HL-60 (cell line): ENCODE data around the gene TTLL8.
A peak's percentile ranks its signal among the peaks of the same experiment; 100 is the strongest.

Experiments used
- DNase-seq, 2 experiments: peaks; one replicate each; pipeline ENCODE4 v3.0.0-alpha.2; 2010 to 2020; ENCODE audit warnings: low read depth in 1 of 2, low spot score in 1 of 2
- H3K27ac ChIP-seq: fragments of 250-450 bp; sonication (Bioruptor Pico); replicated peaks from 2 replicates; pipeline ENCODE4 v1.5.1; 2020; ENCODE audit warnings: mild to moderate bottlenecking, moderate library complexity
- H3K27me3 ChIP-seq: fragments of 250-450 bp; sonication (Bioruptor Pico); 2 replicates; pipeline ENCODE4 v1.5.1; 2021; ENCODE audit warnings: mild to moderate bottlenecking, moderate library complexity; ENCODE audit not compliant: insufficient read depth, poor library complexity, severe bottlenecking
- H3K4me3 ChIP-seq: replicated peaks from 2 replicates; pipeline ENCODE4 v1.5.1; 2011; ENCODE audit warnings: mild to moderate bottlenecking, control low read depth, low read length; ENCODE audit not compliant: insufficient read depth
- GABPA ChIP-seq: IDR thresholded peaks from 2 replicates; pipeline ENCODE4 v1.6.1; 2012; ENCODE audit warnings: low read depth
- POLR2AphosphoS5 ChIP-seq: IDR thresholded peaks from 2 replicates; pipeline ENCODE4 v1.6.1; 2012; ENCODE audit warnings: low read depth
- SPI1 ChIP-seq: IDR thresholded peaks from 2 replicates; pipeline ENCODE4 v1.6.1; 2012; ENCODE audit warnings: low read depth, mild to moderate bottlenecking, borderline replicate concordance
- TF ChIP-seq, protein P1 (sequence below): IDR thresholded peaks from one replicate; pipeline ENCODE4 v1.5.1; 2011; ENCODE audit warnings: low read length, control low read depth, inconsistent platforms; ENCODE audit not compliant: insufficient read depth
- TF ChIP-seq, protein P2 (sequence below): IDR thresholded peaks from 2 replicates; pipeline ENCODE4 v1.6.1; 2012; ENCODE audit warnings: low read depth; ENCODE audit not compliant: insufficient replicate concordance

TTLL8 gene

DNA sequence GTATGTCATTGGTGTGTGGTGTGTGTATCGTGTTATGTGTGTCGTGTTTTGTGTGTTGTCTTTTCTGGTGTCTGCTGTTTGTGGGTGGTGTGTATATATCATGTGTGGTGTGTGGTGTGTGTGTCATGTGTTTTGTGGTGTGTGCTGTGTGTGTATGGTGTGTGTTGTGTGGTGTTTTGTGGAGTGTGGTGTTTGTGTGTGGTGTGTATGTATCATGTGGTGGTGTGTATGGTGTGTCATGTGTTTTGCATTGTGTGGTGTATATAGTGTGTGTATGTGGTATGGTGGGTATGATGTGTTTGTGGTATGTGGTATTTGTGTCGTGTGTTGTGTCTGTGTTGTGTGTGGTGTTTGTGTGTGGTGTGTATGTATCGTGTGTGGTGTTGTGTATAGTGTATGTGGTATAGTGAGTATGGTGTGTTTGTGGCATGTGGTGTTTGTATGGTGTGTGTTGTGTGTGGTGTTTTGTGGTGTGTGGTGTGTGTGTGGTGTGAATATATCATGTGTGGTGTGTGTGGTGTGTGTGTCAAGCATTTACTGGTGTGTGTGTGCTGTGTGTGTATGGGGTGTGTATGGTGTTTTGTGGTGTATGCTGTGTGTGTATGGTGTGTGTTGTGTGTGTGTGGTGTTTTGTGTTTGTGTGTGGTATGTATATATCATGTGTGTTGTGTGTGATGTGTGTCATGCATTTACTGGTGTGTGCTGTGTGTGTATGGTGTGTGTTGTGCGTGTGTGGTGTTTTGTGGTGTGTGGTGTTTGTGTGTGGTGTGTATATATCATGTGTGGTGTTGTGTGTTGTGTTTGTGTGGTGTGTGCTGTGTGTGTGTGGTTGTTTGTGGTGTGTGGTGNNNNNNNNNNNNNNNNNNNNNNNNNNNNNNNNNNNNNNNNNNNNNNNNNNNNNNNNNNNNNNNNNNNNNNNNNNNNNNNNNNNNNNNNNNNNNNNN, 84.8 kb downstream of the TTLL8 start:
- no peak for DNase-seq
- Histone ChIP-seq H3K4me3 (no peak overlapping the region), H3K27ac (no peak overlapping the region), H3K27me3 (no peaks in the 10 kb centered on the region)
- TF ChIP-seq POLR2AphosphoS5 = no peak

DNA sequence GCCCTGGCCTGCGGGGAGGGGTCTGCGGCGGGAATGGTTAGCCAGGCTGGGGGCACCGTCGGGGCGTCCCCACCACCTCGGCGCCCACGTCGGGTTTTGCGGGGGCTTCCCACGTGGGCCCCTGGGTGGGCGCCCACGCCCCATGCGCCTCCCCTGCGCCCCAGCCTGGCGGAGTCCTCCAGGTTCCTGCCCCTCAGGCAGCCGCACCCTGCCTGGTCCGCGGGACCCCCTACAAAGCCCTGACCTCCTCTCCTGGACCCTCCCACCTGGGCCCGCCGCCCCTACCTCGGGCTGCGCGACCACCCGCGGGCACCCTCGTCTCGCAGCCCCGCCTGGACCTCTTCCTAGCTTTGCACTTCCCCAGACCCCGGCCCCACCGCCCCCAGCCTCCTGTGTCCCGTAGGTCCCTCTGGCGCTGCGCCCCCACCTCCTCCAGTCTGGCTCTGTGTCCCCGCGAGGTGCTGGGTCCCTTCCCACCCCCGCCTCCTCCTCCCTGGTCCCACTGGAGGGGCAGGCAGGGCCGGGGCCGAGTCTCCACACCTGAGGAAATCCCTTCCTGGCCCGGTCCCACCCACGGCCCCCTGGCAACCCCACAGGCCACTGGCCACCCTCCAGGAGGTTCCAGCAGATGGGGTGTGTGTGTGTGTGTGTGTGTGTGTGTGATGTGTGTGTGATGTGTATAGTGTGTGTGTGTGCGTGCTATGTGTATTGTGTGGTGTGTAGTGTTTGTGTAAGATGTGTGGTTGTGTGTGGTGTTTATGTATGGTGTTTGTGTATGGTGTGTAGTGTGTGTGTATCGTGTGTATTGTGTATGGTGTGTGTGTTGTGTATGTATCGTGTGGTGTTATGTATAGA, 85.7 kb downstream of the TTLL8 start:
- no peak for TF ChIP-seq SPI1
- no peak for TF ChIP-seq GABPA
- TF ChIP-seq, protein P1, sequence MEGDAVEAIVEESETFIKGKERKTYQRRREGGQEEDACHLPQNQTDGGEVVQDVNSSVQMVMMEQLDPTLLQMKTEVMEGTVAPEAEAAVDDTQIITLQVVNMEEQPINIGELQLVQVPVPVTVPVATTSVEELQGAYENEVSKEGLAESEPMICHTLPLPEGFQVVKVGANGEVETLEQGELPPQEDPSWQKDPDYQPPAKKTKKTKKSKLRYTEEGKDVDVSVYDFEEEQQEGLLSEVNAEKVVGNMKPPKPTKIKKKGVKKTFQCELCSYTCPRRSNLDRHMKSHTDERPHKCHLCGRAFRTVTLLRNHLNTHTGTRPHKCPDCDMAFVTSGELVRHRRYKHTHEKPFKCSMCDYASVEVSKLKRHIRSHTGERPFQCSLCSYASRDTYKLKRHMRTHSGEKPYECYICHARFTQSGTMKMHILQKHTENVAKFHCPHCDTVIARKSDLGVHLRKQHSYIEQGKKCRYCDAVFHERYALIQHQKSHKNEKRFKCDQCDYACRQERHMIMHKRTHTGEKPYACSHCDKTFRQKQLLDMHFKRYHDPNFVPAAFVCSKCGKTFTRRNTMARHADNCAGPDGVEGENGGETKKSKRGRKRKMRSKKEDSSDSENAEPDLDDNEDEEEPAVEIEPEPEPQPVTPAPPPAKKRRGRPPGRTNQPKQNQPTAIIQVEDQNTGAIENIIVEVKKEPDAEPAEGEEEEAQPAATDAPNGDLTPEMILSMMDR = no peak
- no peak for TF ChIP-seq POLR2AphosphoS5
- TF ChIP-seq, protein P2, sequence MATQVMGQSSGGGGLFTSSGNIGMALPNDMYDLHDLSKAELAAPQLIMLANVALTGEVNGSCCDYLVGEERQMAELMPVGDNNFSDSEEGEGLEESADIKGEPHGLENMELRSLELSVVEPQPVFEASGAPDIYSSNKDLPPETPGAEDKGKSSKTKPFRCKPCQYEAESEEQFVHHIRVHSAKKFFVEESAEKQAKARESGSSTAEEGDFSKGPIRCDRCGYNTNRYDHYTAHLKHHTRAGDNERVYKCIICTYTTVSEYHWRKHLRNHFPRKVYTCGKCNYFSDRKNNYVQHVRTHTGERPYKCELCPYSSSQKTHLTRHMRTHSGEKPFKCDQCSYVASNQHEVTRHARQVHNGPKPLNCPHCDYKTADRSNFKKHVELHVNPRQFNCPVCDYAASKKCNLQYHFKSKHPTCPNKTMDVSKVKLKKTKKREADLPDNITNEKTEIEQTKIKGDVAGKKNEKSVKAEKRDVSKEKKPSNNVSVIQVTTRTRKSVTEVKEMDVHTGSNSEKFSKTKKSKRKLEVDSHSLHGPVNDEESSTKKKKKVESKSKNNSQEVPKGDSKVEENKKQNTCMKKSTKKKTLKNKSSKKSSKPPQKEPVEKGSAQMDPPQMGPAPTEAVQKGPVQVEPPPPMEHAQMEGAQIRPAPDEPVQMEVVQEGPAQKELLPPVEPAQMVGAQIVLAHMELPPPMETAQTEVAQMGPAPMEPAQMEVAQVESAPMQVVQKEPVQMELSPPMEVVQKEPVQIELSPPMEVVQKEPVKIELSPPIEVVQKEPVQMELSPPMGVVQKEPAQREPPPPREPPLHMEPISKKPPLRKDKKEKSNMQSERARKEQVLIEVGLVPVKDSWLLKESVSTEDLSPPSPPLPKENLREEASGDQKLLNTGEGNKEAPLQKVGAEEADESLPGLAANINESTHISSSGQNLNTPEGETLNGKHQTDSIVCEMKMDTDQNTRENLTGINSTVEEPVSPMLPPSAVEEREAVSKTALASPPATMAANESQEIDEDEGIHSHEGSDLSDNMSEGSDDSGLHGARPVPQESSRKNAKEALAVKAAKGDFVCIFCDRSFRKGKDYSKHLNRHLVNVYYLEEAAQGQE = no peak
- Histone ChIP-seq H3K4me3 (peak overlapping the region; percentile 47; the same call in 1 of the 2 replicates), H3K27me3 (no peaks in the 10 kb centered on the region), H3K27ac (no peak overlapping the region)
- no peak for DNase-seq

DNA sequence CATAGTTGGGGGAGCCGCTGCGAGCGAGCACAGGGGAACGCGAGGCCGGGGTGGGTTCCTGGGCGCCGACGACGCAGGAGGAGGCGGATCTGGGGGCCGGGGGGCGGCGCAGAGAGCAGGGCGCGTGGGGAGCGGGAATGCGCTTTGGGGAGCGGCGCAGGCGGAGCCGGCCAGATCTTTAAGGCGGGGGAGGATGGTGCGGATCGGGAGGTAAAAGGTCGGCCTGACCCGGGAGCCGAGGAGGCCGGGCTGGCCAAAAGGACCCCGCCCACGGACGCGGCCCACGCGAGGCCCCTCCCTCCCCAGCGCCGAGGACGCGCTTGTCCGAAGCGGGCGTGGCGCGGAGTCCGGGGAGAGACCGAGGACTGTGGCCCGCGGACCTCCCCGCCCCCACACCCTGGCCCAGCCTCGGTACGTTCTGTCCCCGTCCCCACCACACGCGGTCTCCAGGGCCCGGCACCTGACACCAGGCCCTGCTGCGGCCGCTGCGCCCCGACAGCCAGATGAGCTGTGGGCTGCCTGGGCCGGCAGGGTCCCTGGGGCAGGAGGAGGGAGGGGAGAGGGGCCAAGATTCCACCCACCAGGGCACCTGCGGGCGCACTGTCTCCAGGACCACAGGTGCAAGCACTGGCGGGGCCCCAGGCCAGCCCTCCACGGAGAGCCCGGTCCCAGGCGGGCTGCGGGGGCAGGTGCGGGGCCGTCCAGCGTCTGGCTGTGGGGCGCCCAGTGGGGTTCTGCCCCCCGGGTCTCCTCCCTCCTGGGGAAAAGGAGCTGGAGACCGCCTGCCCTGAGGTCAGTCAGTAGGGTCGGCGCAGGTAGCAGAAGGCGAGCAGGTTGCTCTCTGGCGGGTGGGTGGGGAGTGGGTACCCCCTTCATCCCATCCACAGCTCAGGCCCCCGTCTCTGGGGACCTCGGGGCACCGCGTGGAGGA, 86.6 kb downstream of the TTLL8 start:
- Histone ChIP-seq H3K27ac (peak overlapping the region; percentile 83), H3K4me3 (peak overlapping the region; percentile 47), H3K27me3 (no peaks in the 10 kb centered on the region)
- DNase-seq = peak; percentile 45 to 83
- TF ChIP-seq POLR2AphosphoS5 = no peak

DNA sequence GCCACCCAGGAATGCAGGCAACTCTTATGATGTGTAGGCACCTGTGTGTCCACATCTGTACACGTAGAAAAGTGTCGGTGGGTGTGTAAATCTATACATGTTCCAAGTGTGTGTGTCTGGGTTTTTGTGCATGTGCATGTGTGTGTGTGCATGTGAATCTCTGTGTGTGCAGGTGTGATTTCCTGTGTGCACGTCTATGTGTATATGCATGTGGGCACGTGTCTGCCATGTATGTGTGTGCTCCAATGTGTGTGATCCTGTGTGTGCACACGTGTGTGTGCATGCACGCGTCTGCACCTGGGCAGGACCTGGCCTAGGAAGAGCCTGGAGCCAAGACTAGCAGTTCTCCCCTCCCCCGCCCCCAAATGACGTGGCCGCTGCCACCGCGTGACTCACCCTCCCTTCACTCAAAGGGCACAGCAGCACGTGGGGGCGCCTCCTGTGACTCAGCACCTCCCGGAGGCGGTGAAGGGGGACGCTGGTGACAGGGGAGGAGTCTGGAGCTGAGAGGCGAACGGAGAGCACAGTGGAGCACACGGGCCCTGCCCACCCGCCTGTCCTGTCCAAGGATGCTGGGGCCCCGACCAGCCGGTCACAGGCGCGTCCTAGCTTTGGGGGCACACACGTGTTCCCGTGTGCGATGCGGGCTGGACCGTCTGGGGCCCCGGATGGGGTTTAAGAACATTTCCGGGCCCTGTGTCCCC, 87.4 kb downstream of the TTLL8 start:
- peak overlapping the region; percentile 83 for H3K27ac ChIP-seq

More for the DNA sequence above, 87.4 kb downstream of the TTLL8 start:
- peak; percentile 73; the same call in 1 of the 2 replicates for TF ChIP-seq POLR2AphosphoS5
- TF ChIP-seq, protein P1 = no peak
- Histone ChIP-seq H3K27me3 (no peaks in the 10 kb centered on the region), H3K4me3 (peak overlapping the region; percentile 47)
- peak; percentile 97 to 99 for DNase-seq
